GM18951 (cell line): ENCODE measurements around the gene ANK3.

ENCODE experiments used
- POLR2A ChIP-seq: IDR thresholded peaks from 4 replicates; pipeline ENCODE4 v1.6.1; 2011; ENCODE audit warnings: mild to moderate bottlenecking; ENCODE audit not compliant: insufficient read length, insufficient read depth; ENCODE audit errors: extremely low read depth
- in situ Hi-C: fragments of 300-500 bp; cut with MboI; formaldehyde crosslinking; loops from one replicate; pipeline ENCODE4 v1.12.0; 2022; ENCODE audit warnings: low sequenced_read_pairs, mixed read lengths, inconsistent platforms; ENCODE audit not compliant: unreplicated experiment

The ANK3 gene

GRCh38 chr10:60134548-60134947 lies 255.1 kb downstream of the ANK3 start:
- in situ Hi-C loops = no loop called here
- TF ChIP-seq POLR2A = no peak

GRCh38 chr10:60130130-60130579 lies 259.5 kb downstream of the ANK3 start:
- TF ChIP-seq POLR2A = no peak

GRCh38 chr10:60125895-60126294 lies 263.8 kb downstream of the ANK3 start:
- in situ Hi-C loops = no loop called here
- no peak for TF ChIP-seq POLR2A

More at GRCh38 chr10:60130130-60130579, 259.5 kb downstream of the ANK3 start:
- in situ Hi-C loops = no loop called here

GRCh38 chr10:60124536-60124935 lies 265.1 kb downstream of the ANK3 start:
- in situ Hi-C loops = no loop called here
- TF ChIP-seq POLR2A = no peak

- no peak for TF ChIP-seq POLR2A
- in situ Hi-C loops = no loop called here
These were observed 266.0 kb downstream of the ANK3 start for GRCh38 chr10:60123668-60124067.

GRCh38 chr10:60123172-60123571 lies 266.5 kb downstream of the ANK3 start:
- TF ChIP-seq POLR2A = no peak
- in situ Hi-C loops = no loop called here

GRCh38 chr10:60122190-60122589 lies 267.5 kb downstream of the ANK3 start:
- in situ Hi-C loops = no loop called here
- no peak for TF ChIP-seq POLR2A

- in situ Hi-C loops = no loop called here
- TF ChIP-seq POLR2A = no peak
These were observed 274.7 kb downstream of the ANK3 start for GRCh38 chr10:60114765-60115586.

GRCh38 chr10:60110739-60111138 lies 278.9 kb downstream of the ANK3 start:
- TF ChIP-seq POLR2A = no peak
- in situ Hi-C loops = no loop called here

- TF ChIP-seq POLR2A = no peak
- in situ Hi-C loops = loop anchor here (10.0 kb wide), 1 partner anchor 97 kb away; no protein-coding TSS in a partner anchor
These were observed 282.2 kb downstream of the ANK3 start for GRCh38 chr10:60107308-60107976.

GRCh38 chr10:60105295-60105695 lies 284.4 kb downstream of the ANK3 start:
- TF ChIP-seq POLR2A = no peak
- in situ Hi-C loops = loop anchor here (10.0 kb wide), 1 partner anchor 100 kb away; no protein-coding TSS in a partner anchor

- in situ Hi-C loops = loop anchor here (10.0 kb wide), 1 partner anchor 103 kb away; no protein-coding TSS in a partner anchor
- TF ChIP-seq POLR2A = no peak
These were observed 287.9 kb downstream of the ANK3 start for GRCh38 chr10:60101821-60102220.

- no peak for TF ChIP-seq POLR2A
- in situ Hi-C loops = loop anchor here (10.0 kb wide), 1 partner anchor 105 kb away; no protein-coding TSS in a partner anchor
These were observed 289.5 kb downstream of the ANK3 start for GRCh38 chr10:60099998-60100747.
